DOHH2 (cell line): ENCODE measurements around the gene SYNPO2.

Source experiments
- CTCF ChIP-seq: fragments of 200-600 bp; sonication (generic); IDR thresholded peaks from one replicate; pipeline ENCODE4 v1.5.1; 2014; ENCODE audit warnings: antibody characterized with exemption, mild to moderate bottlenecking, low read depth, low read length; ENCODE audit not compliant: poor library complexity, severe bottlenecking
- EZH2phosphoT487 ChIP-seq: fragments of 200-600 bp; sonication (generic); IDR thresholded peaks from 2 replicates; pipeline ENCODE4 v1.6.1; 2017; ENCODE audit warnings: borderline replicate concordance, mild to moderate bottlenecking, antibody characterized with exemption, low read length, moderate library complexity, mixed read lengths

DNA sequence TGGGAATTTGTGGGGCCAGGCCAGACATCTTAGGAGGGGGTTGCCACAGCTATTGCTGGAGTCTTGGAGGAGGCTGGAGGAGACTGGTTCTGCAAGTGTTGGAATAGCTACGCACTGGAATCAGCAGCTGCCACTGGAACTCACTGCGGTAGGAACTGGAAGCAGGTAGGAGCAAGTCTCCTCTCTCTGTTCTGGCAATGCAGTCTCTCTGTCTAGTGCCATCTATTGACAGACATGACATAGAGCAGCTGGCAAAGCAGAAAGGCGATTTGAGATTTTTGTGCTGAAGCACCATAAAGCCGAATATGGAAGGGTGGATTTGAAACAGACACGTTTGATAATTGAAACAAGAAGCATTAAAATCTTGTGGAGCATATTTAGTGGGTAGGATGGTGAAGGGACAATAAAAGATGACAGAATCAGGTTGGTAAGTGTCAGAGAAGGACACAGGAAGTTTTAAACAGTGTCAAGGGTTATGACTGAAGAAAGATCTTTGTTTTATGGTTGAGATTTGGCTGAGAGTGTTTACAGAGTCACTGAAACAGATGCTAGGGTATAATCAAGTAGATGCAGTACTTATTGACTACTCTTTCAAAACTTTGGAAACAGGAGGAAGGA lies 23.5 kb upstream of the SYNPO2 start:
- no peak for TF ChIP-seq EZH2phosphoT487
- TF ChIP-seq CTCF = peak; percentile 88
